H1 (cell line): ENCODE data around the gene TNS3. TPM values are rescaled to one million over a fixed set of nuclear protein-coding genes. Genes with fewer than 3 reads are reported as not detected.

ENCODE experiments used
- CTCF ChIA-PET: fragments of 300-600 bp; sonication (Branson Sonifier 250); formaldehyde crosslinking; loops from one replicate; lab custom pipeline; 2021; ENCODE audit not compliant: partially characterized antibody; lab: Charles Lee
- POLR2A ChIA-PET: fragments of 300-600 bp; sonication (Branson Sonifier 250); formaldehyde crosslinking; loops from one replicate; lab custom pipeline; 2021; ENCODE audit warnings: inconsistent platforms; ENCODE audit not compliant: partially characterized antibody; lab: Charles Lee
- DNase-seq, 2 experiments: peaks; one replicate each; pipeline versions ENCODE4 v3.0.0 to v3.0.0-alpha.2; 2010 to 2022; ENCODE audit warnings: low spot score in 2 of 2, low read depth in 1 of 2, mixed read lengths in 1 of 2
- FAIRE-seq: peaks from 2 replicates; lab custom pipeline; 2011; peaks lifted over from hg19 to GRCh38; lab: Jason Lieb, UNC
- H2AFZ ChIP-seq: 2 replicates; pipeline ENCODE4 v1.8.1; 2012; ENCODE audit warnings: low read length, inconsistent platforms
- H2AK5ac ChIP-seq: 2 replicates; pipeline ENCODE4 v1.6.1; 2013; ENCODE audit warnings: low read depth, low read length
- H2BK120ac ChIP-seq: replicated peaks from 2 replicates; pipeline ENCODE3; 2013; ENCODE audit warnings: low read depth, low read length, inconsistent platforms
- H2BK12ac ChIP-seq: 2 replicates; pipeline ENCODE4 v1.6.1; 2013; ENCODE audit warnings: low read depth, low read length
- H2BK15ac ChIP-seq: 2 replicates; pipeline ENCODE4 v1.6.1; 2013; ENCODE audit warnings: low read length
- H2BK20ac ChIP-seq: 2 replicates; pipeline ENCODE4 v1.6.1; 2013; ENCODE audit warnings: low read length
- H2BK5ac ChIP-seq: 2 replicates; pipeline ENCODE4 v1.6.1; 2013; ENCODE audit warnings: low read depth, low read length
- H3K14ac ChIP-seq: 2 replicates; pipeline ENCODE4 v1.6.1; 2013; ENCODE audit warnings: inconsistent platforms; ENCODE audit not compliant: insufficient read length
- H3K18ac ChIP-seq: 2 replicates; pipeline ENCODE4 v1.6.1; 2013; ENCODE audit warnings: low read length; ENCODE audit errors: extremely low read depth
- H3K23ac ChIP-seq: 2 replicates; pipeline ENCODE4 v1.6.1; 2013; ENCODE audit warnings: inconsistent platforms; ENCODE audit not compliant: insufficient read length
- H3K23me2 ChIP-seq: 2 replicates; pipeline ENCODE4 v1.6.1; 2013; ENCODE audit warnings: low read depth, low read length
- H3K27ac ChIP-seq: 2 replicates; pipeline ENCODE4 v1.6.1; 2011; ENCODE audit warnings: low read depth, low read length, inconsistent platforms
- H3K27me3 ChIP-seq, 4 experiments: replicated peaks in 1 of 4; 1 replicate in 1 of 4; 2 replicates in 3 of 4; pipeline versions ENCODE4 v1.6.1 to v1.8.1; 2011 to 2013; ENCODE audit warnings: low read length in 3 of 4, mild to moderate bottlenecking in 3 of 4, inconsistent platforms in 2 of 4, mixed read lengths in 2 of 4, moderate library complexity in 1 of 4; ENCODE audit not compliant: control insufficient read depth in 3 of 4, insufficient read depth in 3 of 4; ENCODE audit errors: extremely low read depth in 1 of 4
- H3K36me3 ChIP-seq, 4 experiments: 2 replicates each; pipeline versions ENCODE4 v1.6.1 to v1.8.1; 2011 to 2013; ENCODE audit warnings: mild to moderate bottlenecking in 4 of 4, low read length in 3 of 4, moderate library complexity in 2 of 4, control low read depth in 1 of 4, inconsistent platforms in 1 of 4; ENCODE audit not compliant: insufficient read depth in 4 of 4, control insufficient read depth in 2 of 4
- H3K4ac ChIP-seq: replicated peaks from 2 replicates; pipeline ENCODE3; 2013; ENCODE audit warnings: low read length, low read depth, mixed read lengths, inconsistent platforms; ENCODE audit not compliant: insufficient read length
- H3K4me1 ChIP-seq, 4 experiments: replicated peaks in 1 of 4; 1 replicate in 1 of 4; 2 replicates in 3 of 4; pipeline versions ENCODE4 v1.6.1 to v1.8.1; 2011 to 2013; ENCODE audit warnings: low read length in 3 of 4, inconsistent platforms in 2 of 4, mixed read lengths in 1 of 4; ENCODE audit not compliant: insufficient read depth in 4 of 4, control insufficient read depth in 3 of 4
- H3K4me2 ChIP-seq, 2 experiments: 2 replicates each; pipeline versions ENCODE4 v1.6.1 to v1.8.1; 2011 to 2013; ENCODE audit warnings: low read depth in 2 of 2, low read length in 2 of 2, control low read depth in 1 of 2, inconsistent platforms in 1 of 2, mild to moderate bottlenecking in 1 of 2; ENCODE audit not compliant: insufficient read depth in 1 of 2
- H3K4me3 ChIP-seq, 4 experiments: fragments of 200-600, 300-600 bp in 1 of 4; sonication (generic), shearing (Covaris generic), sonication (Bioruptor Twin) in 1 of 4; 2 replicates each; pipeline versions ENCODE4 v1.5.1 to v1.8.1; 2011 to 2016; ENCODE audit warnings: low read length in 4 of 4, low read depth in 3 of 4, control low read depth in 2 of 4, inconsistent platforms in 2 of 4, mild to moderate bottlenecking in 2 of 4, mixed read lengths in 1 of 4, moderate library complexity in 1 of 4; ENCODE audit not compliant: insufficient read depth in 2 of 4; ENCODE audit errors: extremely low read depth in 1 of 4
- H3K56ac ChIP-seq: replicated peaks from 2 replicates; pipeline ENCODE3; 2013; ENCODE audit warnings: low read depth, mild to moderate bottlenecking, mixed read lengths, low read length, inconsistent platforms; ENCODE audit not compliant: insufficient read length
- H3K79me1 ChIP-seq: 2 replicates; pipeline ENCODE4 v1.6.1; 2013; ENCODE audit warnings: low read depth, low read length, control low read depth
- H3K79me2 ChIP-seq, 2 experiments: 2 replicates each; pipeline versions ENCODE4 v1.6.1 to v1.8.1; 2012 to 2013; ENCODE audit warnings: low read length in 2 of 2, mild to moderate bottlenecking in 2 of 2, inconsistent platforms in 1 of 2; ENCODE audit not compliant: insufficient read depth in 2 of 2, control insufficient read depth in 1 of 2
- H3K9ac ChIP-seq, 4 experiments: replicated peaks in 1 of 4; 1 replicate in 1 of 4; 2 replicates in 3 of 4; pipeline versions ENCODE4 v1.6.1 to v1.8.1; 2011 to 2013; ENCODE audit warnings: low read depth in 3 of 4, low read length in 3 of 4, control low read depth in 2 of 4, mild to moderate bottlenecking in 2 of 4, moderate library complexity in 2 of 4, inconsistent platforms in 1 of 4; ENCODE audit errors: extremely low read depth in 1 of 4
- H3K9me3 ChIP-seq, 2 experiments: 2 replicates each; pipeline versions ENCODE4 v1.6.1 to v1.8.1; 2012 to 2013; ENCODE audit warnings: mild to moderate bottlenecking in 2 of 2, moderate library complexity in 2 of 2, control low read depth in 1 of 2, inconsistent platforms in 1 of 2, low read depth in 1 of 2, low read length in 1 of 2, mixed read lengths in 1 of 2; ENCODE audit not compliant: insufficient read depth in 2 of 2
- H4K20me1 ChIP-seq, 2 experiments: replicated peaks in 1 of 2; 2 replicates each; pipeline versions ENCODE3 to v1.8.1; 2011 to 2013; ENCODE audit warnings: inconsistent platforms in 2 of 2, low read length in 2 of 2, mild to moderate bottlenecking in 1 of 2; ENCODE audit not compliant: insufficient read depth in 2 of 2, control insufficient read depth in 1 of 2
- H4K5ac ChIP-seq: 2 replicates; pipeline ENCODE4 v1.6.1; 2013; ENCODE audit warnings: low read length, low read depth, mixed read lengths, inconsistent platforms; ENCODE audit not compliant: insufficient read length
- H4K8ac ChIP-seq: 2 replicates; pipeline ENCODE4 v1.8.0; 2013; ENCODE audit warnings: mild to moderate bottlenecking, moderate library complexity, low read length, inconsistent platforms; ENCODE audit not compliant: insufficient read depth; ENCODE audit errors: extremely low read depth
- H4K91ac ChIP-seq: replicated peaks from 2 replicates; pipeline ENCODE3; 2013; ENCODE audit warnings: low read length, mixed read lengths, inconsistent platforms; ENCODE audit not compliant: insufficient read length
- ASH2L ChIP-seq: fragments of 200-600, 300-600 bp; sonication (generic); IDR thresholded peaks from one replicate; pipeline ENCODE4 v1.7.1; 2017; ENCODE audit warnings: low read length
- CHD2 ChIP-seq: IDR thresholded peaks from 2 replicates; pipeline ENCODE4 v1.6.1; 2012; ENCODE audit warnings: low read length, improper control_type of control experiment
- CREB1 ChIP-seq: IDR thresholded peaks from 2 replicates; pipeline ENCODE4 v1.6.1; 2012; ENCODE audit warnings: inconsistent platforms
- HDAC2 ChIP-seq, 2 experiments: fragments of 300-600 bp in 1 of 2; sonication (generic) in 1 of 2; IDR thresholded peaks; 2 replicates each; pipeline ENCODE4 v1.6.1; 2011 to 2012; ENCODE audit warnings: low read depth in 2 of 2, low read length in 2 of 2, mild to moderate bottlenecking in 2 of 2, moderate library complexity in 2 of 2, borderline replicate concordance in 1 of 2, inconsistent platforms in 1 of 2
- JUND ChIP-seq: IDR thresholded peaks from 2 replicates; pipeline ENCODE4 v1.6.1; 2011; ENCODE audit warnings: mild to moderate bottlenecking, improper control_type of control experiment, low read length
- MAFK ChIP-seq: IDR thresholded peaks from 2 replicates; pipeline ENCODE4 v1.6.1; 2012; ENCODE audit warnings: low read depth, mild to moderate bottlenecking, improper control_type of control experiment, low read length
- TCF12 ChIP-seq: IDR thresholded peaks from 2 replicates; pipeline ENCODE4 v1.6.1; 2011; ENCODE audit warnings: low read depth, mild to moderate bottlenecking, low read length
- TEAD4 ChIP-seq: IDR thresholded peaks from 2 replicates; pipeline ENCODE4 v1.6.1; 2012; ENCODE audit warnings: low read depth, low read length, inconsistent platforms, mixed read lengths
- WGBS, 2 experiments: shearing (Covaris generic) in 1 of 2; methylation state at CpG; one replicate each; pipeline versions ENCODE4 v1.1.6 to v1.1.7; 2013 to 2015; ENCODE audit warnings: low lambda C conversion rate in 2 of 2, mixed read lengths in 2 of 2, inconsistent platforms in 1 of 2, low coverage in 1 of 2, missing lambda C conversion rate in 1 of 2; ENCODE audit not compliant: insufficient replicate concordance in 2 of 2, insufficient coverage in 1 of 2, insufficient read length in 1 of 2; ENCODE audit errors: extremely low coverage in 1 of 2, missing lambda C conversion rate in 1 of 2; 5-methylcytosine and 5-hydroxymethylcytosine counted together
- polyA plus RNA-seq, 7 experiments: library from polyadenylated mRNA; depleted of rRNA in 3 of 7; stranded (reverse) in 5 of 7; unstranded in 2 of 7; fragments of >200 nt in 5 of 7; fragments of 200-250 nt in 2 of 7; gene quantifications; 1 replicate in 5 of 7; 2 replicates in 1 of 7; 4 replicates in 1 of 7; pipeline versions ENCODE4 v1.2.1 to v1.2.3, GENCODE V29; 2011 to 2013; ENCODE audit warnings: missing spikeins in 2 of 7, mixed read lengths in 2 of 7
- total RNA-seq: library from RNA; stranded (reverse); fragmentation: NEBNext Ultra II Directional; extraction: Animal tissue kit (Norgen Biotek cat#: 25700); gene quantifications from 2 replicates; pipeline ENCODE4 v1.2.1, GENCODE V29; 2021
- TF ChIP-seq, protein P1 (sequence below): IDR thresholded peaks from 2 replicates; pipeline ENCODE4 v1.6.1; 2012; ENCODE audit warnings: inconsistent platforms

TNS3 gene
- total and polyA plus RNA-seq, 2 of the 8 experiments (the other 6 are each of a cell fraction or from before 2014, with no cell fraction given) = 11.9 to 24.2 TPM

DNA sequence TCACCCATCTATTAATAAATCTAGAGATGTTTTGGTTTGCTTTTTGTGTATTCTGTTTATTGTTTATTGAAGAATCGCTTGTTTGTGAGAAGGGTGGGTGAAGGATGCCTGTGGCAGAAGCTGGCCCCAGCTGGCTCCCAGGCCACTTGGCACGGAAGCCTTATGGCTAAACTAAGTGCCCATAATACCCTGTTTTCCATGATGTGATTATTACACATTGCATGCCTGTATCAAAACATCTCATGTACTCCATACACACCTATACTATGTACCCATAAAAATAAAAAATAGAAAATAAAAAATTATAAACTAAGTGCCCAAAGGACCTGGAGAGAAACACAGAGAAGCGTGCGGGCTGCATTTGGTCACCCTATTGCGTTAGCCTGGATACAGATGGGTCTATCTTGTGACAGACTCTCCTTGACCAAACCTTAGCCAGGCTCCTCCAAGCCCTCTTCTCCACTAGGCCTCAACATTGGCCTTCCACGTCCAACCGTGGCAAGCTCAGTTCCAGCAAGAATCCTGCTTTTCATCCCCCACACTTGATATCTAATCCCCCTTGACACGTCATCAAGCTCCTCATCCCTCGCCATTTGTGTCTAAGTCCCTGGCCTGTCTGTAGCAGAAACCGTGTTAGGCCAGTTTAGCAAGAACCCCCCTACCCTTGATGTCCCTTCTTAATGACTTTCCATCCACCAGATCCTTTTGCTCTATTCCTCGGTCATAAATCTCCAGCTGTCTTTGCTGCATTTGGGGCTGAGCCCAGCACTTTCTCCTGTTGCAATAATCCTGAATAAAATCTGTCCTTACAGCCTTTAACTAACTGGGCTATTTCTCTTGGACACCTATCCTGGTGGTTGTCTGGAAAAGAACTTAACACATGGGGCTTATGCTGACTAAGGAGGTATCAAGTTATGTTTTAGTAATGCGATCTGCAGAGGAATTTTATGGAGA lies 245.2 kb downstream of the TNS3 start:
- H4K20me1 ChIP-seq = no peaks in the 10 kb centered on the region
- no peak overlapping the region for H2BK5ac ChIP-seq
- no peaks in the 10 kb centered on the region for H3K23me2 ChIP-seq
- H3K4me3 ChIP-seq = no peak overlapping the region
- no peak overlapping the region for H4K5ac ChIP-seq
- H2BK20ac ChIP-seq = no peak overlapping the region
- no peak overlapping the region for H3K23ac ChIP-seq
- H3K56ac ChIP-seq = no peak overlapping the region
- 96% methylated on average over 12 of the region's 12 CpGs; no CpG with 5 or more reads in 1 of the 2 experiments for WGBS, 2 experiments
- H3K9ac ChIP-seq = no peak overlapping the region
- no peaks in the 10 kb centered on the region for H3K36me3 ChIP-seq
- FAIRE-seq = no peak
- no peak overlapping the region for H2BK12ac ChIP-seq
- ChIA-PET CTCF (interaction anchor here (0.8 to 2.2 kb wide), 11 partner anchors 9 to 70 kb away, joined by 3 to 8 read pairs (median 3); no protein-coding TSS in a partner anchor), POLR2A (interaction anchor here (1.0 to 1.5 kb wide), 2 partner anchors 10 to 43 kb away, joined by 3 to 4 read pairs; no protein-coding TSS in a partner anchor)
- H3K18ac ChIP-seq = no peak overlapping the region
- H3K4ac ChIP-seq = no peak overlapping the region
- peaks cover 3 to 9% (median 9%) of the 10 kb centered on the region in 4 experiments for H3K4me1 ChIP-seq
- H2AK5ac ChIP-seq = no peak overlapping the region; the same call in 1 of the 2 replicates
- no peak overlapping the region for H4K91ac ChIP-seq
- no peaks in the 10 kb centered on the region for H3K27me3 ChIP-seq
- H3K27ac ChIP-seq = no peak overlapping the region
- 0 out of 2 replicates have a peak, but pooled peaks cover 3% of the 10 kb centered on the region for H3K79me1 ChIP-seq
- H2BK120ac ChIP-seq = no peak overlapping the region
- H3K4me2 ChIP-seq = no peak overlapping the region
- TF ChIP-seq HDAC2 (IDR thresholded peaks at IDR 0.05; ENCODE audit: borderline replicate concordance in 1 of 2, low read depth in 2 of 2, low read length in 2 of 2) (no peak), CREB1 (no peak), TEAD4 (no peak), CHD2 (no peak), JUND (no peak), MAFK (no peak), ASH2L (no peak), TCF12 (no peak)
- TF ChIP-seq, protein P1, sequence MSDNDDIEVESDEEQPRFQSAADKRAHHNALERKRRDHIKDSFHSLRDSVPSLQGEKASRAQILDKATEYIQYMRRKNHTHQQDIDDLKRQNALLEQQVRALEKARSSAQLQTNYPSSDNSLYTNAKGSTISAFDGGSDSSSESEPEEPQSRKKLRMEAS = no peak
- no peak overlapping the region for H3K14ac ChIP-seq
- no peak overlapping the region for H2AFZ ChIP-seq
- H4K8ac ChIP-seq = no peak overlapping the region
- H3K79me2 ChIP-seq = no peaks in the 10 kb centered on the region
- no peak for DNase-seq
- H2BK15ac ChIP-seq = no peak overlapping the region
- no peaks in the 10 kb centered on the region for H3K9me3 ChIP-seq
